Stimulated activated CD8-positive, alpha-beta memory T cell treated with anti-CD3 and anti-CD28 coated beads, Interleukin-15, amount 100 ng/mL, for 4 hours (primary cell): ENCODE data around the gene PCDHGC4.

Experiments
- DNase-seq, 2 donors: peaks; one replicate each; pipeline ENCODE4 v3.0.0-alpha.2; 2020; ENCODE audit warnings: low read depth in 2 of 2

Gene PCDHGC4

GRCh38 chr5:141529002-141529401 lies 44.2 kb downstream of the PCDHGC4 start:
- DNase-seq = no peak

DNA sequence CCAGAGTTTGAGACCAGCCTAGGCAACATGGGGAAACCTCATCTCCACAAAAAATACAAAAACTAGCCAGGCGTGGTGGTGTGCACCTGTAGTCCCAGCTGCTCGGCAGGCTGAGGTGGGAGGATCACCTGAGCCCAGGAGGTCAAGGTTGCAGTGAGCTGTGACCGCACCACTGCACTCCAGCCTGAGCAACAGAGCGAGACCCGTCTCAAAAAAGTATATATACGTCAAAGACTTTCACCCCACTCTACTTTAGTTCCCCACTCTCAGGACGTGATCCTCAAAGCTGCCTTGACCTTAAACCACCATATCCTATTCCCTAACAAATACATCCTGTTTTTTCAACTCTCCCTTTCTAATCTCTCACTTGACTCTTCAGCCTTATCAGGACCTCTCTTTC lies 45.0 kb downstream of the PCDHGC4 start:
- DNase-seq = no peak

DNA sequence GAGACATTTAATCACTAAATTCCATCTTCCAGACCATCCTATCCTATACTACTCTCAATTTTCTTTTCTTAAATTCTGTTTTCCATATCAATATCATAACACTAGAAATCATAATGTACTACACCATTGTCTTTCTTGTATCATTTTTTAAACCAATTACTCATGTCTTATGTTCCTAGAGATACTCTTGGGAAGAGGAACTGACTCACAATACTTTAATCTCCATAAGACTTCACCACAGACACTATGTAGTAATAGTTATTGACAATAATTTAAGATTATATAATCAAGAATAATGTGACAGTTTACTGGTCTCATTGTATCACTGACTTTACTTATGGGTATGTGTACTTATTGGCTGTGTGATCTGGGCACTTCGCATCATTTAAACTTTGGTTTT lies 47.9 kb downstream of the PCDHGC4 start:
- DNase-seq = no peak

GRCh38 chr5:141533897-141534296 lies 49.1 kb downstream of the PCDHGC4 start:
- DNase-seq = no peak

DNA sequence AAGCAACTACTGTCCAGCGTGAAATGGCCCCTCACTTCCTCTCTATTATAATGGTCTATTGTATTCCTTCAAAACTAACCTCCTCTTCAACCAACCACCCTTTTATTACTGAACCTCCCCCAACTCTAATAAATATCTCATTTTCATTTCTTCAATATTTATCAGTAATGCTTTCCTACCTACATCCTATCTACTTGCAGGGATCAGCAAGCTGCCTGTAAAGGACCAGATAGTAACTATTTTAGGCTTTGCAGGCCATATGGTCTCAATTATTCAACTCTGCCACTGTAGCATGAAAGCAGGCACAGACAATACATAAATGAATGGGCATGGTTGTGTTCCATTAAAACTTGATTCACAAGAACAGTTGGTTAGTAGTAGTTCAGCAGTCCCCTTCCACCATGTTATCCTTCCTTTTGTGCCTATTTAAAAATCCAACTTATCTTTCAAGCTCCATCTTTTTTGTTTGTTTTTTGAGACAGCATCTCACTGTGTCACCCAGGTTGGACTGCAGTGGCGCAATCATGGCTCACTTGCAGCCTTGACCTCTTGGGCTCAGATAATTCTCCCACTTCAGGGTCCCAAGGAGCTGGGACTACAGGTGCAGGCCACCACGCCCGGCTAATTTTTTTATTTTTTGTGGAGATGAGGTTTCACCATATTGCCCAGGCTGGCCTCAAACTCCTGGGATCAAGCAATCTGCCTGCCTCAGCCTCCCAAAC lies 49.8 kb downstream of the PCDHGC4 start:
- no peak for DNase-seq
